Nephron progenitor cell (in vitro differentiated cells): ENCODE data around the gene KCNT1.

Source experiments
- DNase-seq: peaks from one replicate; pipeline ENCODE4 v3.0.0; 2021
- H3K27ac Mint-ChIP-seq: 2 replicates; pipeline ENCODE4 v1.8.0; 2021; ENCODE audit warnings: mild to moderate bottlenecking, moderate library complexity, mixed read lengths
- H3K27me3 Mint-ChIP-seq: 2 replicates; pipeline ENCODE4 v1.8.0; 2021; ENCODE audit warnings: mild to moderate bottlenecking, low read depth, mixed read lengths; ENCODE audit not compliant: poor library complexity
- H3K36me3 Mint-ChIP-seq: 2 replicates; pipeline ENCODE4 v1.8.0; 2021; ENCODE audit warnings: low read depth, mixed read lengths
- H3K4me1 Mint-ChIP-seq: 2 replicates; pipeline ENCODE4 v1.8.0; 2021; ENCODE audit warnings: mixed read lengths
- H3K4me3 Mint-ChIP-seq: 2 replicates; pipeline ENCODE4 v1.8.0; 2021; ENCODE audit warnings: mild to moderate bottlenecking, moderate library complexity, mixed read lengths
- H3K9me3 Mint-ChIP-seq: 2 replicates; pipeline ENCODE4 v1.8.0; 2021; ENCODE audit warnings: mild to moderate bottlenecking, moderate library complexity, mixed read lengths
- CTCF ChIP-seq: fragments of 200-600 bp; sonication (generic); IDR thresholded peaks from 2 replicates; pipeline ENCODE4 v1.5.0; 2021; ENCODE audit warnings: antibody characterized with exemption

Gene KCNT1

DNA sequence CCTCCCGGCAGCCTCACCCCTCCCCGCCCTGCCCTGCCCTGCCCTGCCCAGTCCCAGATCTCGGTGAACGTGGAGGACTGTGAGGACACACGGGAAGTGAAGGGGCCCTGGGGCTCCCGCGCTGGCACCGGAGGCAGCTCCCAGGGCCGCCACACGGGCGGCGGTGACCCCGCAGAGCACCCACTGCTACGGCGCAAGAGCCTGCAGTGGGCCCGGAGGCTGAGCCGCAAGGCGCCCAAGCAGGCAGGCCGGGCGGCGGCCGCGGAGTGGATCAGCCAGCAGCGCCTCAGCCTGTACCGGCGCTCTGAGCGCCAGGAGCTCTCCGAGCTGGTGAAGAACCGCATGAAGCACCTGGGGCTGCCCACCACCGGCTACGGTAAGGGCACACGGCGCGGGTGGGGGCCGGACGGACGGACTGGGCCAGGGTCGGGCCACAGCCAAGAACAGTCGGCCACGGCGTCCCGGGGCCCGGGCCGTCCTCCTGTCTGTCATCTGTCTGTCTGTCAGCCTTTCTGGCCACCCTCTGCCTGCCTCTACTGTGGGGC is 84.2 kb downstream of the KCNT1 start:
- DNase-seq = no peak
- H3K4me3 Mint-ChIP-seq = no peak overlapping the region
- no peaks in the 10 kb centered on the region for H3K36me3 Mint-ChIP-seq
- H3K27me3 Mint-ChIP-seq = peaks cover 18% of the 10 kb centered on the region
- no peaks in the 10 kb centered on the region for H3K9me3 Mint-ChIP-seq
- TF ChIP-seq CTCF = no peak
- no peak overlapping the region for H3K27ac Mint-ChIP-seq
- peaks cover 11% of the 10 kb centered on the region for H3K4me1 Mint-ChIP-seq

DNA sequence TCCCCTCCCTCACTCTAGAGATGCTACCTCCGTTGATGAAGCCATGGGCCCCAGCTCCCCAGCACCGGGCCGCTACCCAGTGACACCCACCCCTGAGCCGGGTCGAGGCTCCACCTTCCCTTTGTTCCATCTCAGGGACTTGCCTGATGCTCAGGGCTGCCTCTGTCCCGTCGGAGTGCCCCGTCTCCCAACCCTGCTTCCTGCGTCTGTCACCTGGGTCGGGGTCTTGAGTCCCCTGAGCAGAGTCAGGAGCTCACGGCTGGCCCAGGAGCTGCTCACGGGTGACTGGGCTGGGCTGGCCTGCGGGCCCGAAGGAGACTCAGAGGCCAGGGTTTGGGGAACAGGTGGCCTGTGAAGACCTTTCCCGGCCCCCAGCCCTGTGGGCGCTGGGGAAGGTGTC is 85.3 kb downstream of the KCNT1 start:
- TF ChIP-seq CTCF = no peak
- peaks cover 14% of the 10 kb centered on the region for H3K27me3 Mint-ChIP-seq
- no peaks in the 10 kb centered on the region for H3K36me3 Mint-ChIP-seq
- H3K9me3 Mint-ChIP-seq = no peaks in the 10 kb centered on the region
- H3K4me3 Mint-ChIP-seq = no peak overlapping the region
- H3K4me1 Mint-ChIP-seq = peaks cover 10% of the 10 kb centered on the region
- DNase-seq = no peak
- no peak overlapping the region for H3K27ac Mint-ChIP-seq

DNA sequence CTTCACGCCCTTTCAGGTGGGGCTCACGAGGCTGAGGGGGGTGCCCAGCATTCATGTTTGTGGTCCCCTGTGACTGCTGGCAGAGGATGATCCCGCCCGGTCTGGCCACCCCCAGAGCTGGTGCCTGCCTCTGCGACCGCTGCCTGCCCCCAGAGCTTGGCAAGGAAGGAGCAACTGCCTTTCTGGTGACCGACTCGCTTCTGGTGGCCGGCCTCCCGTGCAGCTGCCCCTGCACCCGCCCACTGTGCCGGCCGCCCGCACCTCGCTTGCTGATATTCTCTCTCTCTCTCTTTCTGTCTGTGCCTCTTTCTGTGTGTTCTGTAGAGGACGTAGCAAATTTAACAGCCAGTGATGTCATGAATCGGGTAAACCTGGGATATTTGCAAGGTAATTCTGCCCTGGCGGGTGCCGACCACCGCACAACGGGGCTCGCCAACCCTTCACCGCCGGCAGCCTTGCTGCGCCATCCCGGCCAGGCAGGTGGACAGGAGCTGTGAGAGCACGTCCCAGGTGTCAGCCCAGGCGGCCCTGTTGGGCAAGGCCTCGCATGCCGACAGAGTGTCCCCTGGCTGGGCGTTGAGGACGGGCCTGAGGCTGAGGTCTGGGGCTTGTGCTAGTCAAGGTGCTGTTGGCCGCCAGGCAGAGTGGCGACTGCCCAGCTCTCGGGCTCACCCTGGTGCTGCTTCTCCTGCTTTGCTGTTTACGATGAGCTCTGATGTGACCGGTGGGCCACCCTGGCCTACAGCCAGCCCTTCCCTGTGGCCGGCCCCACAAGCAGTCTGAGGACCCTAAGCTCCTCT is 86.0 kb downstream of the KCNT1 start:
- Mint-ChIP-seq H3K4me1 (peaks cover 5% of the 10 kb centered on the region), H3K9me3 (no peaks in the 10 kb centered on the region), H3K36me3 (no peaks in the 10 kb centered on the region), H3K27me3 (peaks cover 8% of the 10 kb centered on the region), H3K4me3 (no peak overlapping the region), H3K27ac (no peak overlapping the region)
- DNase-seq = no peak
- no peak for TF ChIP-seq CTCF

GRCh38 chr9:135788576-135789300 is 86.8 kb downstream of the KCNT1 start:
- no peak for DNase-seq
- H3K27ac Mint-ChIP-seq = no peak overlapping the region
- H3K4me1 Mint-ChIP-seq = peaks cover 5% of the 10 kb centered on the region
- H3K36me3 Mint-ChIP-seq = no peaks in the 10 kb centered on the region
- H3K9me3 Mint-ChIP-seq = no peaks in the 10 kb centered on the region
- no peak overlapping the region for H3K4me3 Mint-ChIP-seq
- no peak for TF ChIP-seq CTCF
- peaks cover 6% of the 10 kb centered on the region for H3K27me3 Mint-ChIP-seq

- no peak overlapping the region for H3K4me3 Mint-ChIP-seq
- no peaks in the 10 kb centered on the region for H3K9me3 Mint-ChIP-seq
- no peak for TF ChIP-seq CTCF
- H3K4me1 Mint-ChIP-seq = peaks cover 5% of the 10 kb centered on the region
- peaks cover 8% of the 10 kb centered on the region for H3K27me3 Mint-ChIP-seq
- DNase-seq = no peak
- H3K36me3 Mint-ChIP-seq = no peaks in the 10 kb centered on the region
- H3K27ac Mint-ChIP-seq = no peak overlapping the region
Observed at GRCh38 chr9:135789838-135790291, 87.9 kb downstream of the KCNT1 start.
